ENCODE measurements around the gene MANF.
"Not testable (repeated sequence)": the region's sequence is repeated elsewhere in the genome, so short reads cannot be mapped to it uniquely, and the experiment has no call there.

The MANF gene

DNA sequence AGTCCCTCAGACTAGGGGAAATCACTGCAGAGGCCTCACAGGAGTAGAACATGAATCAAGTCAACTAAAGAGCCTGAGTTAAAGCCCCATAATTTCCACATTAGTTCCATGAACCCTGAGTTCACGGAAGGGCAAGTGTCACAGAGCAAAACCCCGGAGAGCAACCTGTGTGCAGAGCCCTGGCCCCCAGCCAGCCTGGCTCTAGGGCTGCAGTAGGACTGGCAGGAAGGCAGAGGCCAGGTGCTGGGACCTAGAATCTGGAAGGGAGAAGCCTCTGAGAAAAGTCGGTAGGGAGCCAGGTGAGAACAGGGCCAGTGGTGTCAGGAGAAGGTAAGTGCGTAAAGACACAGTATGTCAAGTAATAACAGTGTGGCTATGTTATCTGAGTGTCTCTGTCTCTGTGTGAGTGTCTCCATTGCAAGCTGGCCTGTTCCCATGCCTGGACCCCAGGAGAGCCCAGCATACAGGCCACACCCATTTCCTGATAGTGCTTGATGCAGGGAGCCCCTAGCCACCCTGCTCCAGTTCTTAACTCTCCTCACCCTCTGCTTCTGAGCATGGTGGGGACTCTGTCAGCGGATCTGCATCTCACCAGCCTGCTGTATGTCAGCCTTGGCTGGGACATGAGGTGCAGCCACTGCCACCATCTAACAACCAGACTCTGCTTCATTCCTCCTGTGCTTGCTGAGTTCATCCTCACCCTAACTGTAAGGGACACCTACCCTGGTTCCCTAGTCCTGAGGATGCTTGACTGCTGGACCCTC is 11.3 kb upstream of the MANF start:
- DNase-seq (ENCODE audit: low read depth): no peak

DNA sequence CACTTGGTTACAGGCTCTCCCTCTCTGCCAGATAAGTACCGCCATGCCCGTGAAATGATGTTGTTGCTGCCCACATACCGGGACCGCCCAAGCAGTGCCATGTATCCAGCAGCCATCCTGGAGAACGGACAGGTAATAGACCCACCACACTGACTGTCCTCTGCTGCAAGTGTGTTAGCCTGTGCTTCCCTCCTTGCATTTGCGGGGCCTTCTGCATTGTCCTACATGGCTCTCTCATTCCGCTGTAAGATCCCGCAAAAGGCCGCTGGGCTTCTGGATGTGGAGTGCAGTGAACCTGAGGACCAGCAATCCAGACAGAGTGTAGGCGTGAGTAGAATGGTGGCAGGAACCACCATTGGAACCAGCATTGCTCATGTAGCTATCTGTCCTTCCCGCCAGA is 10.6 kb upstream of the MANF start:
- no peak for DNase-seq (ENCODE audit: low read depth)

DNA sequence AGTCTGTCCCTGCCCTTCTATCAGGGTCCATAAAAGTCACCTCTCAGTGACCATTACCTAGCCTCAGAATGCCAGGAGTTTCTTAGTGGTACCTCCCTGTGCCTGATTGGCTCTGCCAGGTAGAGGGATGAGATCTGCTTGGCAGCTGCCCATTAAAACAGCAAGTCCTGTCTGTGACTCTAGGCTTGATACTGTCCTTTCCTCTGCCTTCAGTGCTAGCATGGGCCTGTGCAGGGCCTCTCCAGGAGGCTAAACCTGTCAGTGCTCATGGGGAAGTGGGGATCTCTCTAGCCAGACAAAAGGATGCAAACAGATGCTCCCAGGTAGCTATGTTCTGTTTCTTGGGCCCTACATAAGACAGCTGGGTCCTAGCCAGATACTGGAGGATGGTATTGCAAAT is 10.0 kb upstream of the MANF start:
- no peak for DNase-seq (ENCODE audit: low read depth)

DNA sequence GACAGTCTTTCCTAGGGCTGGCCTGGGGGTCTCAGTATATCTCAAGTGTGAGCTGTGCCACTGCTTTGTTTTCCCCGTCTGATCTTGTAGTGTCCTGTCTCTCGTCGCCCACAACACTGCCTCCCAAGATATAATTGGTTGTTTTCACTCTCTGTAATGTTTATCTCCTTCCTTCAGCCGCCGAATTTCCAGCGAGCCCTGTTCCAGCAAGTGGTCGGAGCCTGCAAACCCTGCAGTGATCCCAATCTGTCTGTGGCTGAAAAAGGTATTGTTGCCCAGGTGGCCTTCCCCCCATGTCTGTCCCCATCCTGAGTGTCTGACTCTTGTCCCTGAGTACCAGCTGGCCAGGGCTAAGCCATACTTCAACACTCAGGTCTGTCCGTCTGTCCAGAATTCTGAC is 9.5 kb upstream of the MANF start:
- no peak for DNase-seq (ENCODE audit: low read depth)

DNA sequence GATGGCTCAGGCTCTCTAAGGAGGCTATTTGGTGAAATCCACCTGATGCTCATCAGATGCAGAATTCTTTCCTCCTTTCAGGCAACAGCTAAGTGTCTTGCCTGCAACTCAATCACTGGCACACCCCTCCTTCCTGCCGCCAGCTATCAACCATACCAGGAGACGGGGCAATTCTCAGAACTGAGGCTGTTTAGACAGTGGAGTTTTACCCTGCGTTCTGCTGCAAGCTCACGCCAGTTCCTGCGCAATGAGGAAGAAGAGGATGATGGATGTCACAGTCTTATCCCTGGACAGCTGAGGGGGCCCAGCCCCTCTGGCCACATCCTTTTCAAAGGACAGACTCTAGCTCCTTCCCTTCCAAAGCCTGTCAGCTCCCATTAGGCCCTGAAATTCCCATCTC is 7.0 kb upstream of the MANF start:
- no peak for DNase-seq (ENCODE audit: low read depth)

DNA sequence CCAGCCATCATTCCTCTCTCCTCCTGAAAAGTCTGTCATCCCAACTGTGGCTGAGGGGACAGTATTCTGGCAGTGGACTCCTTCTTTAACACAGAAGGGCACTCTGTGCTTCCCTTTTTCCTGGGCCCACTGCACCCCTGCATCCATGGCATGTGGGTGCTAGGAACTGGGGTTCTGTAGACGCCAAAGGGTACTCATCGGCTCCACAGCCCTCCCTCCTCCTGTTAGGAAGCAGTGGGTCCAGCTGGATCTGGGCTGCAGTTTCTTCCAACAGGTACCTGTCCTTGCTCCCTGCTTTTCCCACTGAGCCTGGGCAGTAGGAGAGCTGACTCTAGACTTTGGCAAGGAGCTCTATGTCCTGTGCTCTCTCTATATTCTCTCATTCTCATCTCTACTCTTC is 6.4 kb upstream of the MANF start:
- DNase-seq (ENCODE audit: low read depth): no peak

DNA sequence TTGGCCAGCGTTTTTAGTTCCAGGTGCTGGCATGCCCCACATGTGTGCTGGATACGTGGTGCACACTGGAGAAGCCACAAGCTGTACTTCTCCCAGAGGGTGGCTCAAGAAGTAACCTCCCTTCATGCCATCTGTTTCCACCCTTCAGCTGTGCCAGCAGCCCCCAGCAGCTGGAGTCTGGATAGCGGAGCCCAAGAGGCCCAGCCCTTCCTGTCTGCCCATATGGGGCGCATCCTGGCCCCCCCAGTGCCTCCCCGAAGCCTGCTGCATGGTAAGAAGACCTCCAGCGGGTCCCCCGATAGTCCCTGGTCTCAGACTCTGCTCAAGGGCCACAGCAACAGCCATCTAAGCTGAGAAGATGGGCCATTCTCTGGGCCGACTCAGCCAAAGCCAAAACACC is 5.8 kb upstream of the MANF start:
- DNase-seq (ENCODE audit: low read depth): no peak

DNA sequence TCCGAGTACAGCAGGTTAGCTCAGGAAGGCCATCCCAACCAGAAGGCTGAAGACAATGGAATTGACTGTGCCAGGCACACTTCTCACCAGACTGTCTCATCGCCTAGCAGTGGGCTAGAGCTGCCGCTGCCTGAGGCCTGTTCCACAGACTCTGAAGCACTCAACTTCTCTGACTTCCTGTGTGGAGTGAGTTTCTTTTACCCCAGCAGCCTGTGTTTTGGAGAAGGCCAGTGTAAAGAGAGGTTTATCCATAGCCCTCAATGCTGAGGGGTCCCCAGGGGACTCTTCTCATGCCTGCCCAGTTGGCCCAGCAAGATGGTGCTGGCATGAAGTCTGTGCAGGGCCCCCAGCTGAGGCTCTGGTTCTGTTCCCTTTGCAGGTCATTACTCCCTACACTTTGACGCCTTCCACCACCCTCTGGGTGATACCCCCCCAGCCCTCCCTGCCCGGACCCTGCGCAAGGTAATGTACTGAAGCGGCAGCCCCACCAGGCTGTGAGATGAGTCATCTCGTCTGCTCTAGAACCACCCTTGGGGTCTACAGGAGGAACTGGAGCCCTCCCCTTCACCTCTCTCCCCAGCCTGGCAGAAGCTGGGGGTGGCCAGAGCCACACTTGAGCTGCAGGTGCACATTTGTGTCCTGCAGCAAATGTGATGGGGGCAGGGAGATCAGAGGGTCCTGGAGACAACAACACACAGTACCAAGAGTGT is 5.2 kb upstream of the MANF start:
- no peak for DNase-seq (ENCODE audit: low read depth)

DNA sequence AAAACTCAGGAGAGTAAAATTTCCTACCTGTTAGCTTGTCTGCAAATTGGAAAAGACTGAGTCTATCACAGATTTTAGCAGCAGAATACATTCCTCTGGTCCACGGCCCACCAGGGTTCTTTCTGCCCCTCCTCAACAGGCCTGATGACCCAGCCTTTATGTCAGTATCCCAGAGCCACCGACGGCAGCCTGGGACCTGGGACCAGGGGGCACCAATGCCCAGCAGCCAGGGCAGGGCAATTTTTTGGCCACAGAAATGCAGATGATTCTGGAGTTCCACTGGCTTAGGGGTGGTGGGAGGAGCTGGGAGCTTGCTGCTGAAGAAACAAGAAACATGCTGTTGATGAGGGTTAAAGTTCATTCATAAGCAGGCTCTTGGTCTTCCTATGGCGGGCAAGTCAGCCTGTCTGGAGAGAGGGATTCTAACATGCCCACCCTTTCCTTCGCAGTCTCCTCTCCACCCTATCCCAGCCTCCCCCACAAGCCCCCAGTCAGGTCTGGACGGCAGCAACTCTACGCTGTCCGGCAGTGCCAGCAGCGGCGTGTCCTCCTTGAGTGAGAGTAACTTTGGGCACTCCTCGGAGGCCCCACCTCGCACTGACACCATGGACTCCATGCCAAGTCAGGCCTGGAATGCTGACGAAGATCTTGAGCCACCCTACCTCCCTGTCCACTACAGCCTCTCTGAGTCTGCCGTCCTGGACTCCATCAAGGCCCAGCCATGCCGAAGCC is 4.3 kb upstream of the MANF start:
- no peak for DNase-seq (ENCODE audit: low read depth)

DNA sequence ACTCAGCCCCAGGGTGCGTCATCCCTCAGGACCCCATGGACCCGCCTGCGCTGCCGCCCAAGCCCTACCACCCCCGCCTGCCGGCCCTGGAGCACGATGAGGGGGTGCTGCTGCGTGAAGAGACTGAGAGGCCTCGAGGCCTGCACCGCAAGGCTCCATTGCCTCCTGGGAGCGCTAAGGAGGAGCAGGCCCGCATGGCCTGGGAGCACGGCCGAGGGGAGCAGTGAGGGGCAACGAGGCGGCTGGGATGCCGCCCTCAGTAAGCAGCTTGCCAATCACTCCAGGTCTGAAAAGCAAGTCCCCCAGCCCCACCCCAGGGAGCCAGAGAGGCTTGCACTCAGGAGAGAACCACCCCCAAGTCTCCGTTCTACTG is 3.8 kb upstream of the MANF start:
- no peak for DNase-seq (ENCODE audit: low read depth)

DNA sequence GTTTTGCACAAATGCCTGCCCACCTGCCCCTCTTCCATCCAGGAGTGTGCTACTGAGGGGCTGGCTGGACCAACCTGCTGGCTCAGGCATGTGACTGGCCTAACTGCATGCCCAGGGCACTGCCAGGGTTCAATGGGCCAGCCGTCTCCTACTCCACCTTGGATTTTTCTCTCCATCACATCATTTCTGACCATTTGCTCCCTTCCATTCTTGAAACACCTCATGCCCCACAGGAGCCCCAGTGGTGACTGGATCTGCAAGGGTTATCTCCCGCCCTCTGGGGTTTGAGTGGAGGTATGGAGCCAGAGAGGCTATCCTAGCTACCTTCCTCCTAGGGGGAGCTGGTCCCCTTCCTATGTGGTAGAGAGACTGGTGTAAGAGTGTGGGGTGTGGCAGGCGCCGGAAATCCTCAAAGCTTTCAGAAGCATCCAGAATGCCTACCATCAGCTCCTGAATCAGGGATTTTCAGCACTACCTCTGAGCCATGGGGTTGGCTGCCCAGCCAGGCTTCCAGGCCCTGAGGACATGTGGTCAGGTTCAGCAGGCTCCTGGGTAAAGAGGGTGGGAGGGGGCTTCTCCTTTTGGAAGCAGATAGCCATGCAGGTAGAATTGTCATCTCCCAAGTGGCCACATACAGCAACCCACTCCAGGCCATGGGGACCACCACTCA is 2.9 kb upstream of the MANF start:
- no peak for DNase-seq (ENCODE audit: low read depth)

DNA sequence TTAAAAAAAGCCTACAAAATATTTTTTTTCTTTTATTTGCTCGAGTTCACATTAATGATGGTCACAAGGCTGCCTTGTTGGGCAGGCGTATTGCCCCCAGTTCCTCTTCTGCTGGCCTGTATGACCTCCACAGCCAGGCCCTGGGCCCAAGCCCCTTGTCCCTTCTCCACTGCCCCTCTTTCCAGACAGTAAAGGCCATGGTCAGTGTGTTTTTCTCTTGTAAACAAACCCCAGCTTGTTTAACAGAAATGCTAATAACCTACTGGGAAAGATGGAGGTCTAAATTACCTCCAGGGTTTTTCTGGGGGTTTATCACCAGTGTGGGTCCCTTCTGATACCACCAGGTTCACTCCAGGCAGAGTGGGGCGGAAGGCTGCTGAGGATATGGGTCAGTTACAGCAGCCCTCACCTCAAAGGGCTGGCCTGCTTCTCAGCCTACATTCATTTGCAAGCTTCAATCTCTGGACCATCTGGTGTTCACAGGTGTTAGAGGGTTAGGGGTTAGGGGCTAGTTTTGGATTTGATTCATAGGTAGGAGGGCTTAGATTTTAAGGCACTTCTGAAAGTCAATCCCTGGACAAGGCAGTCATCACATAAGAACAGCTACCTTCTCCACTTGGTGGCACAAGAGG is 2.0 kb upstream of the MANF start:
- DNase-seq (ENCODE audit: low read depth): no peak

DNA sequence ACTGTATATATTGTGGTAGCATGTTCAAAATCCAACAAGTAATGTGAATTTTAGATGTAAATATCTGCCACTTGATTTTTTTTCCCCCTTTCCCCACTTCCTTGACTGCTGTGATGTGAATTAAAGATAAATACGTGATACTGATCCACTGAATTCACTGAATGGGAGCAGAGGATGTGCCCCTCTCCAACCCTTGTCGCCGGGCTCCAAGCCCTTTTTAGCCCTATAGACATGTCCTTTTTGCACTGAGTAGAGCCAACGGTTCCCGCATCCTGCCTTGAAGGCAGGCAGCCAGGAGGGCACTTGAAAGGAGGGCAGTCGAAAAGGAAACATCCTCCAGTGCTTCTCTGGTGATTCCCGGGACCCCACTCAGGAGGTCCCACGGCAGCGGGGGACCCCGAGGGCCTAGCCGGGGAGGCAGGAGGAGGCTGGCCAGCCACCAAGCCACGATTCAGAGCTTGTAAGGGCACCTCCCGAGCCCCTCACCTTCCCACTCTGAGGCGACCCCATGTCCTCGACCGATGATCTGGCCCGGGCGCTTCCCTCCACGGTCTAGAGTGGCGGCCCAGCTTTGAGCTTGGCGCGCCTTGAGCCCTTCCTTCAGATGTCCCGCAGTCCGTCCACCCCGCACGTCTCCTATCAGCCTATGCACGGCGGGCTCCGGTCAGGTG is 901 bp upstream of the MANF start:
- no peak for DNase-seq (ENCODE audit: low read depth)

DNA sequence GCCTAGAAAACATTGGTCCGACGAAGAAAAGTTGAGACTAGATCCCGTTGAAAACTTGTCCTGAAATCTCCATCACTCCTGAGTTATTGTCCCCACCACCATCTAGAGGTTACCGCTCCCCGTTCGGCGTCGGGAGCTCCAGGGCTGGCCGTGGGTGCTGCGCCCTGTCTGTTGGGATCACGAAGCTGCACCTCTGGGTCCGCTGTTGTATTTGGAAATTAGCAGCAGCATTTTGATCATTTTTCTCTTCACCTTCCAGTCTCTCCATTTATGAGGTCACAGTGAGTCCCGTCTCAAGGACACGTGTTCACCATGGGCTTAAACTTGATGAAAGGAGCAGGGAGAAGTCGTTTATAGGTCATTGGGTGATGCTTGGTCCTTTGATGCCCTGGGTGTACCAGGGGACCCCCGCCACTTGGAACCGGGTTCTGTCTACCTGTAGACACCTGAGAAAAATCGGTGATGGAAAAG is 565 bp downstream of the MANF start:
- no peak for DNase-seq (ENCODE audit: low read depth)

DNA sequence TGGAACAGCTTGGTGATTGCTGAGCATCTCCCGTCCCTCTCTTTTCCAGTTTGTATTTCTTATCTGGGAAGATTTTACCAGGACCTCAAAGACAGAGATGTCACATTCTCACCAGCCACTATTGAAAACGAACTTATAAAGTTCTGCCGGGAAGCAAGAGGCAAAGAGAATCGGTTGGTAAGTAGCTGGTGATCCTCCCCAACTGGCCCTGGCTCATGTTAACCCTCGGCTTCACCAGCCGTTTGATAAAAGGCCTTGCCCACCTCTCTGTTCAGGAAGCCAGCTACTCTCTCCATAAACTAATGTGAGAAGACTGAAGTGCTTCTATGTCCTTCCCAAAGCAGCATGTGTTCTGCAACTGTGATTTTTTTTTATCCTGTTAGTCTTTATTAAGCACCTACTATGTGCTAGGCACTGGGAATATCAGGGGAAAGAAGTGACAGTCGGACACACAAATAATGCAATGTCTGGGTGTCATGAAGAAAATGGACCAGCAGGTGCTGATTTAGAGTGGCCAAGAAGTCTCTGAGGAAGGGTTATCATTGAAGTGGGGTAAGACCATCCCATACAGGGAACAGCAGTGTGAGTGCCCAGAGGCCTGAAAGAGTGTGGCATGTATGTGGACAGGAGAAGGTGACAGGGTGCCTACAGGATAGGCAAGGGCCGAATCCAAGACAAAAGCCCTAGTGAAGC is 1.2 kb downstream of the MANF start:
- no peak for DNase-seq (ENCODE audit: low read depth)

DNA sequence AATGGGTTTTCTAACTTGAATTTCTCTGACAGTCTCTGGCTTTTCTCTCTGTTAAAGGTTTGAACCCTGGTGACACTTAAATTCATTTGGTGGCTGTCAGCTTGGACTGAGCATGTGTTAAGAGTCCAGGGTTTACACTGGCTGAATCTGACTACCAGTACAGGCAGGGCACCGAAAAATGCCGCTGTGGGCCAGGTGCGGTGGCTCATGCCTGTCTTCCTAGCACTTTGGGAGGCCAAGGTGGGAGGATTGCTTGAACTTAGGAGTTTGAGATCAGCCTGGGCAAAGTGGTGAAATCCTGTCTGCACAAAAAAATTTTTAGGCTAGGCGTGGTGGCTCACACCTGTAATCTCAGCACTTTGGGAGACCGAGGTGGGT is 1.8 kb downstream of the MANF start:
- DNase-seq (ENCODE audit: low read depth): no peak

DNA sequence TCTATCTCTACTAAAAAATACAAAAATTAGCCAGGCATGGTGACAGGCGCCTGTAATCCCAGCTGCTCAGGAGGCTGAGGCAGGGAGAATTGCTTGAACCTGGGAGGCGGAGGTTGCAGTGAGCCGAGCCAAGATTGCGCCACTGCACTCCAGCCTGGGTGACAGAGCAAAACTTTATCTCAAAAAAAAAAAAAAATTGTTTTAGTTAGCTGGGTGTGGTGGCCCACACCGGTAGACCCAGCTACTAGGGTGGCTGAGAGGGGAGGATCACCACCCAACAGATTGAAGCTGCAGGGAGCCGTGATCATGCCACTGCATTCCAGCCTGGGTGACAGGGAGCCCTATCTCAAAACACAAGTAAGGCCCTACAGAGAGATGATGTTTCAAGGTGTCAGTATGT is 2.2 kb downstream of the MANF start:
- not testable (repeated sequence) for DNase-seq (ENCODE audit: low read depth)

DNA sequence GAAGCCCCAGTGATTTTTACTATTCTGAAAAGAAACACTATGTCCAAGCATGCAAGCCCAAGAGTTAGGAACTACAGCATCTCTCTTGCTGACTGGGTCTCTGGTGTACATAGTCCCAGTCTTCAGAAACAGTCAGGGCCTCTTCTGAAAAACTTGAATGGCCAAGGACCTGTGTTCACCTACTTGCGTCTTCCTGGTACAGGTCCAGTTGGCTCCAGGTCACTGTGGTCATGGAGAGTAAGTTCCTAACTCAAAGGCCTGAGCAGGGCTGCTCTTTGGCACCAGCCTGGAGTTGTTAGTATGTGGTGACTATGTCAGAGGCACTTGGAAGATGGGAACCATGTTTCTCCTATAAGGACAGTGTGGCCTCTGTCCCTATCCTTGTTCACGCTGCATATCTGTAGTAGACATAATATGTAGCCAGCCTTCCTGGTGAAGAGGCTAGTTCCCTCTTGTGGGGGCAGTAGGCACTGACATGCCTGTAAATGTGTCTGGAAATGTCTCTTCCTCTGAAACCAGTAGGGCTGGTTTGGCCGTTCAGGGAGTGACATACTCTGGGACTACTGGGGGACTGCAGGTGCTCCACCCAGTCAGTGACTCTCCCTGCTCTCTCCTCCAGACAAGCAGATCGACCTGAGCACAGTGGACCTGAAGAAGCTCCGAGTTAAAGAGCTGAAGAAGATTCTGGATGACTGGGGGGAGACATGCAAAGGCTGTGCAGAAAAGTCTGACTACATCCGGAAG is 3.4 kb downstream of the MANF start:
- no peak for DNase-seq (ENCODE audit: low read depth)

DNA sequence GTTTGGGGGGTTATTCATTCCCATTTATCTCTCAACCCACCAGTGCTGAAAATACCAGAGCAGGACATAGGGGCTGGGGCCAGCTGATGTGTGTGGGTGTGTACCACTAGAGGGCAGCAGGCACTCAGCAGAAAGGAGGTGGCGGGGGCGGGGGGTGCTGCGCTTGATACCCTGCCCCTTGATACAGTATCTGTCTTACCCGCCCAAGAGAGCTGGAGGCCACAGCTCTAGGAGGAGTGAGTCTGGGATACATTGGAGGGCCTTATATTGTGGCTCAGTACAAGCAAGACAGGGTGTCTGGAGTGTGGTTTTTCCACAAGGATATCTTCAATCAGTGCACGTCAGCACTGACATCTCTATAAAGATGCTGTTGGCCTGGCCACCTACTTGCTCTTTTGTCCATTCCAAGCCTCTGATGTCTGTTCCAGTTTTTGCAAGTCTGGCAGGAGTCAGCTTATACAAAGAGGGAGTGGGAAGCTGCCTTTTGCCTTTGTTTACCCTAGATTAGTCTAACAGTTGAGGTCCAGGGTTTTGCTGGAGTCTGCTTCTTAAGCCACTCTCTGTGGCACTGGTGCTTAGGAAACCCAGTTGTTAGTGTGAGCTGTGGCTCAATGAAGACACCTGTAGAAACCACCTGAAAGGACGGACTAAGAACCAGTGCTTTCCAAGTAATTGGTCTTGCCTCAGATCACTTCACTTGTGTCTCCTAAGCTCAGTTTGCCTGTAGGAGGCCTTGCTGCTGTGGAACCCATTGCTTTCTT is 4.5 kb downstream of the MANF start:
- DNase-seq (ENCODE audit: low read depth): peak; percentile 35

Measured in activated T-cell treated with anti-CD3 and anti-CD28 coated beads for 48 hours (primary cell).